Fibroblast of lung (primary cell): Measurements from ENCODE around the gene ACOT7.

Source experiments
- CTCF ChIP-seq, 2 donors: IDR thresholded peaks in 1 of 2; conservative IDR thresholded peaks in 1 of 2; 1 replicate in 1 of 2; 2 replicates in 1 of 2; pipeline ENCODE4 v1.5.1; 2011 to 2012; ENCODE audit warnings: low read length in 2 of 2, control low read depth in 1 of 2, inconsistent platforms in 1 of 2, low read depth in 1 of 2, mild to moderate bottlenecking in 1 of 2
- EZH2 ChIP-seq: IDR thresholded peaks from 2 replicates; pipeline ENCODE4 v1.5.1; 2012; ENCODE audit warnings: low read length, control low read depth, mild to moderate bottlenecking; ENCODE audit errors: missing control alignments

GRCh38 chr1:6367381-6368012 lies 26.1 kb downstream of the ACOT7 start:
- TF ChIP-seq EZH2 (no peak), CTCF (conservative IDR thresholded peaks at IDR 0.05 in 1 of 2, IDR thresholded peaks at IDR 0.05 in 1 of 2; ENCODE audit: low read depth in 1 of 2, low read length in 2 of 2) (no peak)
